Activated CD4-positive, alpha-beta T cell treated with anti-CD3 and anti-CD28 coated beads, Interleukin-2, amount 10 ng/mL, durations not matched to agents 7 days and 5 days (primary cell): Measurements from ENCODE around the gene ZNF320. TPM values are rescaled to one million over a fixed set of nuclear protein-coding genes. Genes with fewer than 3 reads are reported as not detected.
"Not testable (repeated sequence)": the region's sequence is repeated elsewhere in the genome, so short reads cannot be mapped to it uniquely, and the experiment has no call there.

ENCODE experiments used
- CTCF ChIA-PET: fragments of 350-600 bp; sonication (Branson Sonifier 250); formaldehyde crosslinking; loops from one replicate; lab custom pipeline; 2021; ENCODE audit warnings: antibody characterized with exemption; lab: Charles Lee
- POLR2A ChIA-PET: fragments of 350-600 bp; sonication (Branson Sonifier 250); formaldehyde crosslinking; loops from one replicate; lab custom pipeline; 2021; ENCODE audit warnings: antibody characterized with exemption; lab: Charles Lee
- DNase-seq: peaks from one replicate; pipeline ENCODE4 v3.0.0-alpha.2; 2020
- H3K27ac Mint-ChIP-seq: one replicate; pipeline ENCODE4 v1.8.0; 2021; ENCODE audit warnings: mild to moderate bottlenecking, moderate library complexity, mixed read lengths
- H3K27me3 Mint-ChIP-seq: one replicate; pipeline ENCODE4 v1.8.0; 2021; ENCODE audit warnings: mixed read lengths
- H3K36me3 Mint-ChIP-seq: one replicate; pipeline ENCODE4 v1.8.0; 2021; ENCODE audit warnings: low read depth, mixed read lengths
- H3K4me1 Mint-ChIP-seq: one replicate; pipeline ENCODE4 v1.8.0; 2021; ENCODE audit warnings: mixed read lengths
- H3K4me3 Mint-ChIP-seq: one replicate; pipeline ENCODE4 v1.8.0; 2021; ENCODE audit warnings: mild to moderate bottlenecking, moderate library complexity, mixed read lengths
- H3K9me3 Mint-ChIP-seq: one replicate; pipeline ENCODE4 v1.8.0; 2021; ENCODE audit warnings: mixed read lengths
- total RNA-seq, 2 experiments: library from RNA; stranded (reverse); gene quantifications; one replicate each; pipeline ENCODE4 v1.2.3, GENCODE V29; 2021

Gene ZNF320
- total RNA-seq, 2 experiments from 2014 or later: 10.9 TPM

GRCh38 chr19:52938761-52939160, 41.3 kb upstream of the ZNF320 start:
- ChIA-PET CTCF (no interaction called here), POLR2A (no interaction called here)
- Mint-ChIP-seq H3K27me3 (no peaks in the 10 kb centered on the region), H3K4me1 (peaks cover 25% of the 10 kb centered on the region), H3K36me3 (peaks cover 64% of the 10 kb centered on the region), H3K9me3 (peaks cover 34% of the 10 kb centered on the region), H3K27ac (no peak overlapping the region), H3K4me3 (no peak overlapping the region)
- no peak for DNase-seq

DNA sequence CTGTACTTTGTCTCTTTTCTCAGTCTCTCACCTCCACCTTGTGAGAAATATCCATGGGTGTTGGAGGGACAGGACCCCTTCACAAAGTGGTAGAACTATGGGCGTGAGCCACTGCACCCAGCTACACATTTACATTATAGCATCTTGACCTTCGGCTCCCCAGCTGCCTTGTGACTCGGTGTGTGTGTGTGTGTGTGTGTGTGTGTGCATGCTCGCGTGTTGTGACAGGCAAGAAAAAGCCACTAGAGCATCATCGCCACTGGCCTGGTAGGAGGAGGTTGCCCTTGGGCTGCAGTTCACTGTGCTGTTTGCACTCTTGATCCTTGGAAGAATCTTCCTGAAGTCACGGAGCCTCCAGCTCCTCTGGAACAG, 39.5 kb upstream of the ZNF320 start:
- CTCF ChIA-PET: no interaction called here
- Mint-ChIP-seq H3K36me3 (peaks cover 77% of the 10 kb centered on the region), H3K27me3 (no peaks in the 10 kb centered on the region), H3K27ac (no peak overlapping the region), H3K9me3 (peaks cover 43% of the 10 kb centered on the region), H3K4me3 (no peak overlapping the region), H3K4me1 (peaks cover 24% of the 10 kb centered on the region)
- POLR2A ChIA-PET: no interaction called here
- no peak for DNase-seq

DNA sequence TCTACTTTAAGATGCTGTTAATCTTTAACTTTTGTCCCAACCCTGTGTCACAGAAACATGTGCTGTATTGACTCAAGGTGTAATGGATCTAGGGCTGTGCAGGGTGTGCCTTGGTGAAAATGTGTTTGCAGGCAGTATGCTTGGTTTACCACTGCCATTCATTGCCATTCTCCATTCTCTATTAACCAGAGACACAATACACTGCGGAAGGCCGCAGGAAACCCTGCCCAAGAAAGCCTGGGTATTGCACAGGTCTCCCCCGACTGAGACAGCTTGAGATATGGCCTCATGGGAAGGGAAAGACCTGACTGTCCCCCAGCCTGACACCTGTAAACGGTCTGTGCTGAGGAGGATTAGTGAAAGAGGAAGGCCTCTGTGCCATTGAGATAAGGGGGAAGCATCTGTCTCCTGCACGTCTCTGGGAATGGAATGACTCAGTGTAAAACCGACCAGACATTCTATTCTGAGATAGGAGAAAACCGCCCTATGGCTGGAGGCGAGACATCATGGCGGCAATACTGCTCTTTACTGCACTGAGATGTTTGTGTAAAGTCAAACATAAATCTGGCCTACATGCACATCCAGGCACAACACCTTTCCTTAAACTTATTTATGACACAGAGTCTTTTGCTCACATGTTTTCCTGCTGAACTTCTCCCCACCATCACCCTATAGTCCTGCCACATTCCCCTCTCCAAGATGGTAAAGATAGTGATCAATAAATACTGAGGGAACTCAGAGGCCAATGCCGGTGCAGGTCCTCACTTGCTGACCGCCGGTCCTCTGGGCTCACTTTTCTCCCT, 38.9 kb upstream of the ZNF320 start:
- DNase-seq: no peak
- no peak overlapping the region for H3K27ac Mint-ChIP-seq
- ChIA-PET CTCF (no interaction called here), POLR2A (no interaction called here)
- peaks cover 18% of the 10 kb centered on the region for H3K4me1 Mint-ChIP-seq
- no peaks in the 10 kb centered on the region for H3K27me3 Mint-ChIP-seq
- no peak overlapping the region for H3K4me3 Mint-ChIP-seq
- peaks cover 71% of the 10 kb centered on the region for H3K36me3 Mint-ChIP-seq
- H3K9me3 Mint-ChIP-seq: peaks cover 42% of the 10 kb centered on the region

- Mint-ChIP-seq H3K27me3 (no peaks in the 10 kb centered on the region), H3K4me3 (no peak overlapping the region), H3K27ac (no peak overlapping the region), H3K9me3 (peaks cover 40% of the 10 kb centered on the region), H3K4me1 (peaks cover 11% of the 10 kb centered on the region), H3K36me3 (peaks cover 66% of the 10 kb centered on the region)
- ChIA-PET POLR2A (no interaction called here), CTCF (no interaction called here)
- no peak for DNase-seq
Observed at GRCh38 chr19:52935434-52935833, 38.0 kb upstream of the ZNF320 start.

GRCh38 chr19:52924641-52925040, 27.2 kb upstream of the ZNF320 start:
- H3K4me3 Mint-ChIP-seq, POLR2A ChIA-PET, H3K27ac Mint-ChIP-seq, DNase-seq, H3K27me3 Mint-ChIP-seq, CTCF ChIA-PET: not testable (repeated sequence)
- Mint-ChIP-seq H3K4me1 (peaks cover 31% of the 10 kb centered on the region), H3K36me3 (peaks cover 47% of the 10 kb centered on the region), H3K9me3 (peaks cover 18% of the 10 kb centered on the region)

GRCh38 chr19:52923778-52924593, 26.6 kb upstream of the ZNF320 start:
- peaks cover 13% of the 10 kb centered on the region for H3K9me3 Mint-ChIP-seq
- H3K27me3 Mint-ChIP-seq: no peaks in the 10 kb centered on the region
- no peak for DNase-seq
- peaks cover 31% of the 10 kb centered on the region for H3K4me1 Mint-ChIP-seq
- ChIA-PET CTCF (no interaction called here), POLR2A (no interaction called here)
- peak overlapping the region; percentile 97 for H3K27ac Mint-ChIP-seq
- H3K36me3 Mint-ChIP-seq: peaks cover 40% of the 10 kb centered on the region
- peak overlapping the region; percentile 91 for H3K4me3 Mint-ChIP-seq

DNA sequence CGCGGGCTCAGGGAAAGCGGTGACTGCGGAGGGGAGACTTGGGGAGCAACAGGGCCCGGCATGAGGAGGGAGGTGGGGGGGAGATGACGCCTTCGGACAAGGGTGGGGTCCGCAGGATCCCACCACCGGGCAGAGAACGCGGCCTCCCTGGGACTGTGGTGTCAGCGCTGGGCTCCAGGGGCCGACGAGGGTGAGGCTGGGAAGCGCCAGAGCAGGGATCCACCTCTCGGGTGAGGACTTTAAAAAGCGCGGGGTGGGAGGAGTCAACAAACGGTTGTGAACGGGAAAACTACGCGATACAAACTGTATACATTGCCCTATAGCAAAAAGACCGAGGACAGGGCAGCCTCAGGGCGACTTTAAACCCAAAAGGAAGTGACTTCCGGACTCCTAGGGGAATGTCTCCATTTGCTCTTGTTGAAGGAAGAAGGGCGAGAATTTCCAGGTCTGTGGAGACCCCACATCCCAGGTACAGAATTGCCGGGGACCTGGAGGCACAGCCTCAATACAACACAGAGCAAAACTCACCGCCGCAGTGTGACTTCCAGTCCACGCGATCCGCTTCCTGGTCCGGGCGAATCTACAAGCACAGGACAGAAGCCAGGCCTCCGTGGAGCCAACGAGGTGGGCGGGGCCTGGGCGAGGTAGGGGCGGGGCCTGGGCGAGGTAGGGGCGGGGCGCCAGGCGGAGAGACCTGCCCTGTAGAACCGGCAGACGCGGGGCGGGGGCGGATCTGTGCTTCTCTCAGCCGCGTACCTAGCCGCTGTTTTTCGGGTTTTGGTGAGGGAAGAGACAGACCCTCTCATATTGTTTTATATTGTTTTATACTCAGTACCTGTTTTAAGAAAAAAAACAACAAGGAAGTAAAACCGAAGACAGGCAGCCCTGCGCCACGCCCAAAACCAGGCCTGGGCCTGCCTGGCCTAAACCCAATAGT, 25.7 kb upstream of the ZNF320 start, which contains the start of gene ZNF888:
Gene ZNF888, minus strand, starts transcription at position 588 of the 937 bp plus-strand sequence. CDS start 5,555 bp downstream, outside the sequence.
- POLR2A ChIA-PET: no interaction called here
- no peaks in the 10 kb centered on the region for H3K27me3 Mint-ChIP-seq

GRCh38 chr19:52917531-52917930, 20.1 kb upstream of the ZNF320 start:
- ChIA-PET CTCF (no interaction called here), POLR2A (no interaction called here)
- peaks cover 12% of the 10 kb centered on the region for H3K9me3 Mint-ChIP-seq
- H3K4me1 Mint-ChIP-seq: peaks cover 16% of the 10 kb centered on the region
- no peak overlapping the region for H3K27ac Mint-ChIP-seq
- no peak for DNase-seq
- H3K4me3 Mint-ChIP-seq: no peak overlapping the region
- peaks cover 61% of the 10 kb centered on the region for H3K36me3 Mint-ChIP-seq
- no peaks in the 10 kb centered on the region for H3K27me3 Mint-ChIP-seq

More for the DNA sequence above, 25.7 kb upstream of the ZNF320 start, which contains the start of gene ZNF888:
- Mint-ChIP-seq H3K4me1 (peaks cover 31% of the 10 kb centered on the region), H3K27ac (peak within 1 kb of the TSS; percentile 97), H3K9me3 (peaks cover 8% of the 10 kb centered on the region), H3K4me3 (peak within 1 kb of the TSS; percentile 91), H3K36me3 (peaks cover 33% of the 10 kb centered on the region)
- DNase-seq: peak; percentile 88
- CTCF ChIA-PET: no interaction called here

DNA sequence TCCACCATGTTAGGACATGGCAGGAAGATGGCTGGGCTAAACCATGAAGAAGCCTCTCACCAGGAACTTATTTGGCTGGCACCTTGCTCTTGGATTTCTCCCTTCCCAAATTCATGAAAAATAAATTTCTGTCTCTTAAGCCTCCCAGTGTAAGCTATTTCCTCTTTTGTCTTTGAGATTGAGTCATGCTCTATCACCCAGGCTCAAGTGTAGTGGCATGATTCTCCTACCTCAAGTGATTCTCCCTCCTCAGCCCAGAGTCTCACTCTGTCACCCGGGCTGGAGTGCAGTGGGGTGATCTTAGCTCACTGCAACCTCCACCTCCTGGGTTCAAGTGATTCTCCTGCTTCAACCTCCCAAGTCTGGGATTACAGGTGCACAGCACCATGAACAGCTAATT, 13.2 kb upstream of the ZNF320 start:
- ChIA-PET CTCF (interaction anchor here (1.0 to 1.1 kb wide), 2 partner anchors 9 to 27 kb away, joined by 3 to 4 read pairs; no protein-coding TSS in a partner anchor), POLR2A (no interaction called here)
- no peak overlapping the region for H3K4me3 Mint-ChIP-seq
- no peak for DNase-seq
- H3K4me1 Mint-ChIP-seq: no peaks in the 10 kb centered on the region
- no peaks in the 10 kb centered on the region for H3K27me3 Mint-ChIP-seq
- H3K9me3 Mint-ChIP-seq: peaks cover 37% of the 10 kb centered on the region
- H3K27ac Mint-ChIP-seq: no peak overlapping the region
- H3K36me3 Mint-ChIP-seq: peaks cover 67% of the 10 kb centered on the region

DNA sequence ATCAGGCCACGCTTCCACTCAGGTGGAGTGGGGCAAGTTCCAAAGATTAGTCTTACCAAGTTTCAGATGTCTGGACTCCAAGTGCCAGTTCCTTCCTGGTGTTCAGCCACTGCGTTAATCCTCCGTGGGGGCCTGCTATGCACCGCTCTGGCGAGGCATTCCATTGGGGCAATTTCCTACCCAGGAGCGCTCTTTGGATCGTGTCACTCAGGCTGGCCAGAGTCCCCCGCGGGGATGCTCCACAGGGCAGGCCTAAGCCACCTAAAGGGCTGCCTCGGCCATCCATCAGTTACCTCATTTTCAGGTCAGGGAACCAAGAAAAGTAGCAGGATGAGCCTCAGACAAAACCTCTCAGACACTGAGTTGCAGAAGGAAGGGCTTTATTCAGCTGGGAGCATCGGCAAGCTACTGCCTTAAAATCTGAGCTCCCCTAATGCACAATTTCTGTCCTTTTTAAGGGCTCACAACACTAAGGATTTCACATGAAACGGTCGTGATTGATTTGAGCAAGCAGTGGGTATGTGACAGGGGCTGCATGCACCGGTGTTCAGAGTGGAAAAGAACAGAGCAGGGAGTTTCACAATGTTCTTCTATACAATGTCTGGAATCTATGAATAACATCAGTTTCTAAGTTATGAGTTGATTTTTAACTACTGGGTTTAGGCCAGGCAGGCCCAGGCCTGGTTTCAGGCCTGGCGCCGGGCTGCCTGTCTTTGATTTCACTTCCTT, 6.8 kb upstream of the ZNF320 start:
- DNase-seq, H3K27ac Mint-ChIP-seq, H3K4me1 Mint-ChIP-seq, H3K4me3 Mint-ChIP-seq, CTCF ChIA-PET, POLR2A ChIA-PET, H3K27me3 Mint-ChIP-seq: not testable (repeated sequence)
- H3K9me3 Mint-ChIP-seq: peaks cover 42% of the 10 kb centered on the region
- peaks cover 43% of the 10 kb centered on the region for H3K36me3 Mint-ChIP-seq

DNA sequence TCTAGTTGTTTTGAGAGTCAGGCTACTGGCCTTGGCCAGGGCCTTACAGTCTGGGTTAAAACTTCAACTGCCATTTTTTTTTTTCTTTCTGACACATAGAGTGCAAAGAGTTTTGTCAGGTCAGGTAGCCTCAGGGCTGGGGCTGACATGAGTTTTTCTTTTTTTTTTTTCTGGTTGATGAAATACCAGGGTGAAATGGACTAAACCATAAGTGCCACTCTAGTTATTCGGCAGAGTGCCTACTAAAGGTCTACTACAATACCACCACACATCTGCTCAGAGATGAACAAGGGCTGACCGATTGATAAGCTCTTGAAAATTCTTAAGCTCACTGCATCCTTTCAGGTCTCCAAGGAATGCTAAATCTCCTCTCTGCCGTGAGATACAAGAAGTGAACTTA, 4.4 kb upstream of the ZNF320 start:
- CTCF ChIA-PET: interaction anchor here (1.5 kb wide), 1 partner anchor 9 kb away, joined by 4 read pairs; no protein-coding TSS in a partner anchor
- Mint-ChIP-seq H3K4me1 (peaks cover 4% of the 10 kb centered on the region), H3K27ac (no peak overlapping the region), H3K9me3 (peaks cover 36% of the 10 kb centered on the region), H3K36me3 (peaks cover 45% of the 10 kb centered on the region), H3K4me3 (no peak overlapping the region), H3K27me3 (no peaks in the 10 kb centered on the region)
- POLR2A ChIA-PET: no interaction called here
- no peak for DNase-seq

GRCh38 chr19:52898596-52898995, 1.2 kb upstream of the ZNF320 start:
- POLR2A ChIA-PET, CTCF ChIA-PET, H3K27me3 Mint-ChIP-seq, DNase-seq, H3K27ac Mint-ChIP-seq: not testable (repeated sequence)
- Mint-ChIP-seq H3K36me3 (peaks cover 41% of the 10 kb centered on the region), H3K4me1 (peaks cover 13% of the 10 kb centered on the region), H3K4me3 (peak overlapping the region; percentile 7), H3K9me3 (peaks cover 29% of the 10 kb centered on the region)
